Neural cell (in vitro differentiated cells): Measurements from ENCODE around the gene PLD1. TPM values are rescaled to one million over a fixed set of nuclear protein-coding genes. Genes with fewer than 3 reads are reported as not detected.

Experiments used
- H2AFZ ChIP-seq: fragments of 200-600, 300-800 bp; sonication (generic), shearing (Covaris generic); 2 replicates; pipeline ENCODE4 v1.6.0; 2014; ENCODE audit warnings: low read depth, mild to moderate bottlenecking, antibody characterized with exemption, low read length, moderate library complexity
- H3F3A ChIP-seq: fragments of 200-600 bp; shearing (Covaris generic); 2 replicates; pipeline ENCODE4 v1.6.1; 2016; ENCODE audit warnings: mild to moderate bottlenecking, moderate library complexity, mixed read lengths, antibody characterized with exemption, low read length; ENCODE audit not compliant: insufficient read depth, poor library complexity, severe bottlenecking
- H3K27ac ChIP-seq: fragments of 200-600, 300-800 bp; sonication (generic), shearing (Covaris generic); 2 replicates; pipeline ENCODE4 v1.5.1; 2014; ENCODE audit warnings: mild to moderate bottlenecking, low read length, moderate library complexity
- H3K27me3 ChIP-seq: fragments of 300-800, 200-600 bp; sonication (generic), shearing (Covaris generic); 2 replicates; pipeline ENCODE4 v1.6.0; 2014; ENCODE audit warnings: mild to moderate bottlenecking, low read depth, low read length, moderate library complexity; ENCODE audit not compliant: insufficient read depth
- H3K36me3 ChIP-seq: fragments of 300-800, 200-600 bp; sonication (generic), shearing (Covaris generic); 2 replicates; pipeline ENCODE4 v1.5.1; 2014; ENCODE audit warnings: mild to moderate bottlenecking, antibody characterized with exemption, low read length, moderate library complexity; ENCODE audit not compliant: insufficient read depth
- H3K4me2 ChIP-seq: fragments of 300-800, 200-600 bp; sonication (generic), shearing (Covaris generic); 2 replicates; pipeline ENCODE4 v1.6.0; 2014; ENCODE audit warnings: mild to moderate bottlenecking, low read length
- H3K4me3 ChIP-seq: fragments of 300-800, 200-600 bp; sonication (generic), shearing (Covaris generic); 2 replicates; pipeline ENCODE4 v1.5.1; 2014; ENCODE audit warnings: mild to moderate bottlenecking, low read length, moderate library complexity
- H3K79me2 ChIP-seq: fragments of 200-600 bp; shearing (Covaris generic); replicated peaks from 2 replicates; pipeline ENCODE4 v1.6.0; 2014; ENCODE audit warnings: mild to moderate bottlenecking, low read length, moderate library complexity; ENCODE audit not compliant: insufficient read depth
- H3K9ac ChIP-seq: fragments of 300-800, 200-600 bp; sonication (generic), shearing (Covaris generic); 2 replicates; pipeline ENCODE4 v1.6.1; 2016; ENCODE audit warnings: mild to moderate bottlenecking, low read length, mixed read lengths
- H3K9me2 ChIP-seq: fragments of 200-600 bp; shearing (Covaris generic); 2 replicates; pipeline ENCODE4 v1.6.1; 2016; ENCODE audit warnings: mild to moderate bottlenecking, low read length, mixed read lengths; ENCODE audit not compliant: insufficient read depth
- H3K9me3 ChIP-seq: fragments of 200-600, 300-800 bp; sonication (generic), shearing (Covaris generic); 2 replicates; pipeline ENCODE4 v1.6.1; 2016; ENCODE audit warnings: mild to moderate bottlenecking, mixed run types, low read length, moderate library complexity, mixed read lengths
- H4K20me1 ChIP-seq: fragments of 200-600 bp; shearing (Covaris generic); 2 replicates; pipeline ENCODE4 v1.6.1; 2016; ENCODE audit warnings: mild to moderate bottlenecking, mixed run types; ENCODE audit not compliant: insufficient read depth
- EP300 ChIP-seq: fragments of 450-650 bp; conservative IDR thresholded peaks from 2 replicates; pipeline ENCODE4 v1.6.1; 2014; ENCODE audit warnings: antibody characterized with exemption, mild to moderate bottlenecking, moderate library complexity; ENCODE audit not compliant: poor library complexity, severe bottlenecking
- EZH2 ChIP-seq: fragments of 200-600, 300-800 bp; shearing (Covaris generic), sonication (generic); IDR thresholded peaks from 2 replicates; pipeline ENCODE4 v1.6.1; 2014; ENCODE audit warnings: antibody characterized with exemption, low read length, borderline replicate concordance, mild to moderate bottlenecking; ENCODE audit not compliant: insufficient read depth, poor library complexity, severe bottlenecking
- MXI1 ChIP-seq: fragments of 450-650 bp; conservative IDR thresholded peaks from 2 replicates; pipeline ENCODE4 v1.6.1; 2014; ENCODE audit warnings: antibody characterized with exemption, mild to moderate bottlenecking; ENCODE audit not compliant: poor library complexity, severe bottlenecking
- POLR2AphosphoS5 ChIP-seq: IDR thresholded peaks from 2 replicates; pipeline ENCODE4 v1.6.1; 2012
- RAD21 ChIP-seq: fragments of 450-650 bp; conservative IDR thresholded peaks from 2 replicates; pipeline ENCODE4 v1.6.1; 2014; ENCODE audit warnings: antibody characterized with exemption, mild to moderate bottlenecking, moderate library complexity
- SMC3 ChIP-seq: fragments of 450-650 bp; conservative IDR thresholded peaks from 2 replicates; pipeline ENCODE4 v1.6.1; 2014; ENCODE audit warnings: antibody characterized with exemption, mild to moderate bottlenecking, moderate library complexity; ENCODE audit not compliant: poor library complexity
- TAF1 ChIP-seq: IDR thresholded peaks from 2 replicates; pipeline ENCODE4 v1.6.1; 2012; ENCODE audit warnings: low read depth
- polyA plus RNA-seq: library from polyadenylated mRNA; depleted of rRNA; stranded (reverse); fragments of >200 nt; gene quantifications from 2 replicates; pipeline ENCODE4 v1.2.3, GENCODE V29; 2014
- TF ChIP-seq, protein P1 (sequence below): fragments of 450-650 bp; IDR thresholded peaks from 2 replicates; pipeline ENCODE4 v1.5.1; 2014; ENCODE audit warnings: antibody characterized with exemption, mild to moderate bottlenecking, moderate library complexity; ENCODE audit not compliant: poor library complexity, severe bottlenecking
- TF ChIP-seq, protein P2 (sequence below): IDR thresholded peaks from 2 replicates; pipeline ENCODE4 v1.6.1; 2012; ENCODE audit warnings: borderline replicate concordance

PLD1 gene
- polyA plus RNA-seq, 1 donor from 2014 or later = 0.06 TPM

DNA sequence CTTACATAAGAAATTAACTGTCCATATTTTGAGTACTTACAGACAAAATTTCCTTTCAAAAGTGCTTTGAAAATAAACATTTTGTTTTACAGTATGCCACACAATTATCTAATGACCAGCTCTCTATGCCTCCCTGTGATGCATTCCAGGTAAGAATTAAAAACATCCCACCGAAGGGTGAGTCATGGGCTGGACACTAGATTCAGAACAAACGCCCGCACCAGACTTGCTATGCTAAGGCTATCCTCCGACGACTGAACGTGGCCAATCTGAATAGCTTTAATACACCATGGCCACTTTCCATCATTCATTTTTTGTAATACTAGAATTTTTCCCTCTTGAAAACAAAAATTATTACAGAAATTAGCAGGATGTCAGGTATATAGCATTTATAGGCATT, 210.3 kb downstream of the PLD1 start:
- H3K27ac ChIP-seq = no peak overlapping the region
- H3K4me3 ChIP-seq = no peak overlapping the region
- TF ChIP-seq MXI1 = no peak
- TF ChIP-seq SMC3 = no peak
- TF ChIP-seq EP300 = no peak
- TF ChIP-seq, protein P1, sequence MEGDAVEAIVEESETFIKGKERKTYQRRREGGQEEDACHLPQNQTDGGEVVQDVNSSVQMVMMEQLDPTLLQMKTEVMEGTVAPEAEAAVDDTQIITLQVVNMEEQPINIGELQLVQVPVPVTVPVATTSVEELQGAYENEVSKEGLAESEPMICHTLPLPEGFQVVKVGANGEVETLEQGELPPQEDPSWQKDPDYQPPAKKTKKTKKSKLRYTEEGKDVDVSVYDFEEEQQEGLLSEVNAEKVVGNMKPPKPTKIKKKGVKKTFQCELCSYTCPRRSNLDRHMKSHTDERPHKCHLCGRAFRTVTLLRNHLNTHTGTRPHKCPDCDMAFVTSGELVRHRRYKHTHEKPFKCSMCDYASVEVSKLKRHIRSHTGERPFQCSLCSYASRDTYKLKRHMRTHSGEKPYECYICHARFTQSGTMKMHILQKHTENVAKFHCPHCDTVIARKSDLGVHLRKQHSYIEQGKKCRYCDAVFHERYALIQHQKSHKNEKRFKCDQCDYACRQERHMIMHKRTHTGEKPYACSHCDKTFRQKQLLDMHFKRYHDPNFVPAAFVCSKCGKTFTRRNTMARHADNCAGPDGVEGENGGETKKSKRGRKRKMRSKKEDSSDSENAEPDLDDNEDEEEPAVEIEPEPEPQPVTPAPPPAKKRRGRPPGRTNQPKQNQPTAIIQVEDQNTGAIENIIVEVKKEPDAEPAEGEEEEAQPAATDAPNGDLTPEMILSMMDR = no peak
- TF ChIP-seq POLR2AphosphoS5 = no peak
- no peak for TF ChIP-seq RAD21
- no peak for TF ChIP-seq TAF1
- TF ChIP-seq EZH2 = no peak
- TF ChIP-seq, protein P2, sequence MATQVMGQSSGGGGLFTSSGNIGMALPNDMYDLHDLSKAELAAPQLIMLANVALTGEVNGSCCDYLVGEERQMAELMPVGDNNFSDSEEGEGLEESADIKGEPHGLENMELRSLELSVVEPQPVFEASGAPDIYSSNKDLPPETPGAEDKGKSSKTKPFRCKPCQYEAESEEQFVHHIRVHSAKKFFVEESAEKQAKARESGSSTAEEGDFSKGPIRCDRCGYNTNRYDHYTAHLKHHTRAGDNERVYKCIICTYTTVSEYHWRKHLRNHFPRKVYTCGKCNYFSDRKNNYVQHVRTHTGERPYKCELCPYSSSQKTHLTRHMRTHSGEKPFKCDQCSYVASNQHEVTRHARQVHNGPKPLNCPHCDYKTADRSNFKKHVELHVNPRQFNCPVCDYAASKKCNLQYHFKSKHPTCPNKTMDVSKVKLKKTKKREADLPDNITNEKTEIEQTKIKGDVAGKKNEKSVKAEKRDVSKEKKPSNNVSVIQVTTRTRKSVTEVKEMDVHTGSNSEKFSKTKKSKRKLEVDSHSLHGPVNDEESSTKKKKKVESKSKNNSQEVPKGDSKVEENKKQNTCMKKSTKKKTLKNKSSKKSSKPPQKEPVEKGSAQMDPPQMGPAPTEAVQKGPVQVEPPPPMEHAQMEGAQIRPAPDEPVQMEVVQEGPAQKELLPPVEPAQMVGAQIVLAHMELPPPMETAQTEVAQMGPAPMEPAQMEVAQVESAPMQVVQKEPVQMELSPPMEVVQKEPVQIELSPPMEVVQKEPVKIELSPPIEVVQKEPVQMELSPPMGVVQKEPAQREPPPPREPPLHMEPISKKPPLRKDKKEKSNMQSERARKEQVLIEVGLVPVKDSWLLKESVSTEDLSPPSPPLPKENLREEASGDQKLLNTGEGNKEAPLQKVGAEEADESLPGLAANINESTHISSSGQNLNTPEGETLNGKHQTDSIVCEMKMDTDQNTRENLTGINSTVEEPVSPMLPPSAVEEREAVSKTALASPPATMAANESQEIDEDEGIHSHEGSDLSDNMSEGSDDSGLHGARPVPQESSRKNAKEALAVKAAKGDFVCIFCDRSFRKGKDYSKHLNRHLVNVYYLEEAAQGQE = no peak

DNA sequence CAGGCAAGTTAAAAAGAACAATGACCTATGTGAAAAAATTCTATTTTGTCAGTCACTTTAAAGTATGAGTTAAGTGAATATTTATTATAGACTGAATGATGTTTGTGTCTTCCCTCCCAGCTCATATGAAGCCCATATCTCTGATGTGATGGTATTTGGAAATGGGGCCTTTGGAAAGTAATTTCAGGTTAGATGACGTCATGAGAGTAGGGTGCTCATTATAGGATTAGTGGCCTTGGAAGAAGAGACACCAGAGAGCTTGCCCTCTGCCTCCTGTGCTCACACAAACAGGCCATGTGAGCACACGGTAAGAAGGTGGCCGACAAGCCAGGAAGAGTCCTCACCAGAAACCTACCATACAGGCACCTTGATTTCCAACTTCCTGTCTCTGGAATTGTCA, 211.3 kb downstream of the PLD1 start:
- no peaks in the 10 kb centered on the region for H3K79me2 ChIP-seq
- H3K27me3 ChIP-seq = no peaks in the 10 kb centered on the region
- no peak overlapping the region for H3K27ac ChIP-seq
- no peak overlapping the region for H3K4me2 ChIP-seq
- no peak overlapping the region for H3K4me3 ChIP-seq
- H3K9me2 ChIP-seq = no peaks in the 10 kb centered on the region
- no peaks in the 10 kb centered on the region for H3K9me3 ChIP-seq
- no peak overlapping the region for H2AFZ ChIP-seq
- H3F3A ChIP-seq = no peaks in the 10 kb centered on the region
- H4K20me1 ChIP-seq = no peaks in the 10 kb centered on the region
- no peak overlapping the region for H3K9ac ChIP-seq
- no peak for TF ChIP-seq SMC3
- no peak for TF ChIP-seq MXI1
- TF ChIP-seq TAF1 = no peak
- no peak for TF ChIP-seq POLR2AphosphoS5
- H3K36me3 ChIP-seq = no peaks in the 10 kb centered on the region

More for the DNA sequence above, 210.3 kb downstream of the PLD1 start:
- H3K9me3 ChIP-seq = no peaks in the 10 kb centered on the region
- H3F3A ChIP-seq = no peaks in the 10 kb centered on the region
- no peaks in the 10 kb centered on the region for H3K36me3 ChIP-seq
- H3K27me3 ChIP-seq = no peaks in the 10 kb centered on the region
- no peak overlapping the region for H3K9ac ChIP-seq
- no peaks in the 10 kb centered on the region for H4K20me1 ChIP-seq
- no peak overlapping the region for H3K4me2 ChIP-seq
- H2AFZ ChIP-seq = no peak overlapping the region
- H3K79me2 ChIP-seq = no peaks in the 10 kb centered on the region
- H3K9me2 ChIP-seq = no peaks in the 10 kb centered on the region

DNA sequence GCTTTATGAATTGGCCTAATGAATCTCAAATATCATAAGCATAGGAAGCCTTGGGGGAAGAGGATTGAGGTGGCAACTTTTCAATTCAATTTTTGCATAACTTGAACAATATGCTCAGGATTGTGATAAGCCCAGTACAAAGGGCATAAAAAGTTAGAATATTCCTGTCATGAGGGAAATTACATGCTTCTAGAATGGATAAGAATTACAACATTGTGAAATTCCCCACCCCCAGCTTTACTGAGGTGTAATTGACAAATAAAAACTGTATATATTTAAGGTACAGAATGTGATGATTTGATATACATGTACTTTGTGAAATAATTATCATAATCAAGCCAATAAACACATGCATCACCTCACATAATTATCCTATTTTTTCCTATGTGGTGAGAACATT, 217.5 kb downstream of the PLD1 start:
- H3K9me3 ChIP-seq = no peaks in the 10 kb centered on the region
- no peaks in the 10 kb centered on the region for H4K20me1 ChIP-seq
- no peaks in the 10 kb centered on the region for H3K27me3 ChIP-seq
- no peak overlapping the region for H2AFZ ChIP-seq
- no peak overlapping the region for H3K27ac ChIP-seq
- no peak overlapping the region for H3K4me3 ChIP-seq
- H3K4me2 ChIP-seq = no peak overlapping the region
- H3K36me3 ChIP-seq = no peaks in the 10 kb centered on the region
- H3F3A ChIP-seq = no peaks in the 10 kb centered on the region
- no peak overlapping the region for H3K9ac ChIP-seq
- no peaks in the 10 kb centered on the region for H3K79me2 ChIP-seq
- no peak for TF ChIP-seq EZH2
- TF ChIP-seq MXI1 = no peak
- TF ChIP-seq POLR2AphosphoS5 = no peak
- TF ChIP-seq RAD21 = no peak
- TF ChIP-seq SMC3 = no peak
- TF ChIP-seq TAF1 = no peak
- TF ChIP-seq, protein P1 = no peak
- TF ChIP-seq, protein P2 = no peak
- no peak for TF ChIP-seq EP300
- H3K9me2 ChIP-seq = no peaks in the 10 kb centered on the region
